Activated gamma-delta T cell treated with anti-CD3 and anti-CD28 coated beads, Interleukin-2, amount 50 U/mL, for 16 hours (primary cell): ENCODE results near the gene PCGF5.
"Not testable (repeated sequence)": the region's sequence is repeated elsewhere in the genome, so short reads cannot be mapped to it uniquely, and the experiment has no call there.

Source experiments
- DNase-seq: peaks from one replicate; pipeline ENCODE4 v3.0.0-alpha.2; 2020; ENCODE audit warnings: low read depth

The PCGF5 gene

GRCh38 chr10:91210014-91210413, 10.4 kb upstream of the PCGF5 start:
- DNase-seq: no peak

- no peak for DNase-seq
These were observed 10.0 kb upstream of the PCGF5 start for GRCh38 chr10:91210435-91210834.

GRCh38 chr10:91211675-91212074, 8.8 kb upstream of the PCGF5 start:
- no peak for DNase-seq

GRCh38 chr10:91214911-91215310, 5.6 kb upstream of the PCGF5 start:
- no peak for DNase-seq

GRCh38 chr10:91215384-91215783, 5.1 kb upstream of the PCGF5 start:
- no peak for DNase-seq

- DNase-seq: no peak
These were observed 881 bp upstream of the PCGF5 start for GRCh38 chr10:91219371-91220193.

- no peak for DNase-seq
These were observed 652 bp downstream of the PCGF5 start for GRCh38 chr10:91220954-91221675.

- DNase-seq: no peak
These were observed 5.6 kb downstream of the PCGF5 start for GRCh38 chr10:91226093-91226492.

GRCh38 chr10:91227576-91227975, 7.1 kb downstream of the PCGF5 start:
- DNase-seq: no peak

- no peak for DNase-seq
These were observed 9.2 kb downstream of the PCGF5 start for GRCh38 chr10:91229683-91230082.

- DNase-seq: no peak
These were observed 17.7 kb downstream of the PCGF5 start for GRCh38 chr10:91238191-91238590.

- DNase-seq: no peak
These were observed 19.3 kb downstream of the PCGF5 start for GRCh38 chr10:91239789-91240188.

GRCh38 chr10:91242940-91243339, 22.5 kb downstream of the PCGF5 start:
- DNase-seq: no peak

- DNase-seq: no peak
These were observed 27.1 kb downstream of the PCGF5 start for GRCh38 chr10:91247360-91248111.

GRCh38 chr10:91249700-91250099, 29.2 kb downstream of the PCGF5 start:
- no peak for DNase-seq

- DNase-seq: no peak
These were observed 29.9 kb downstream of the PCGF5 start for GRCh38 chr10:91250341-91250740.

- DNase-seq: peak; percentile 25
These were observed 31.1 kb downstream of the PCGF5 start for GRCh38 chr10:91251430-91252056.

GRCh38 chr10:91253300-91253699, 32.8 kb downstream of the PCGF5 start:
- DNase-seq: no peak

GRCh38 chr10:91257310-91257709, 36.8 kb downstream of the PCGF5 start:
- DNase-seq: no peak

- DNase-seq: not testable (repeated sequence)
These were observed 40.0 kb downstream of the PCGF5 start for GRCh38 chr10:91260417-91260816.

- no peak for DNase-seq
These were observed 51.4 kb downstream of the PCGF5 start for GRCh38 chr10:91271886-91272285.

GRCh38 chr10:91284486-91285090, 64.1 kb downstream of the PCGF5 start:
- no peak for DNase-seq
